GM23338 (cell line): ENCODE results near the gene UBE2G1. TPM values are rescaled to one million over a fixed set of nuclear protein-coding genes. Genes with fewer than 3 reads are reported as not detected.
A peak's percentile ranks its signal among the peaks of the same experiment; 100 is the strongest.

Source experiments
- ATAC-seq: fragments of 200-7000 bp; cut with Tn5 transposase; 3 replicates; pipeline ENCODE4 v1.9.1; 2020
- DNase-seq: peaks from one replicate; pipeline ENCODE4 v3.0.0-alpha.2; 2015; ENCODE audit warnings: low spot score
- H2AFZ ChIP-seq: fragments of 200-600 bp; sonication (generic); 2 replicates; pipeline ENCODE4 v1.8.0; 2016; ENCODE audit warnings: antibody characterized with exemption, mild to moderate bottlenecking, moderate library complexity
- H3F3A ChIP-seq: fragments of 200-600 bp; sonication (generic); replicated peaks from 2 replicates; pipeline ENCODE4 v1.8.0; 2017; ENCODE audit warnings: antibody characterized with exemption, mixed run types, low read depth
- H3K27ac ChIP-seq: fragments of 200-600 bp; sonication (generic); 2 replicates; pipeline ENCODE4 v1.6.1; 2016; ENCODE audit warnings: low read depth
- H3K27me3 ChIP-seq: fragments of 200-600 bp; sonication (generic); 2 replicates; pipeline ENCODE4 v1.8.0; 2016; ENCODE audit warnings: mild to moderate bottlenecking, mixed run types, moderate library complexity; ENCODE audit not compliant: insufficient read depth
- H3K36me3 ChIP-seq: fragments of 200-600 bp; sonication (generic); 2 replicates; pipeline ENCODE4 v1.8.0; 2016; ENCODE audit warnings: mild to moderate bottlenecking; ENCODE audit not compliant: insufficient read depth
- H3K4me1 ChIP-seq: fragments of 200-600 bp; sonication (generic); 2 replicates; pipeline ENCODE4 v1.8.0; 2016; ENCODE audit warnings: mild to moderate bottlenecking, moderate library complexity; ENCODE audit not compliant: insufficient read depth
- H3K4me2 ChIP-seq: fragments of 200-600 bp; sonication (generic); 2 replicates; pipeline ENCODE4 v1.7.1; 2017; ENCODE audit warnings: mixed run types
- H3K4me3 ChIP-seq: fragments of 200-600 bp; sonication (generic); 2 replicates; pipeline ENCODE4 v1.6.1; 2016; ENCODE audit warnings: mixed run types
- H3K79me2 ChIP-seq: fragments of 200-600 bp; sonication (generic); replicated peaks from 2 replicates; pipeline ENCODE4 v1.8.0; 2017; ENCODE audit warnings: mild to moderate bottlenecking; ENCODE audit not compliant: insufficient read depth
- H3K9me2 ChIP-seq: fragments of 200-600 bp; sonication (generic); 2 replicates; pipeline ENCODE4 v1.8.0; 2017; ENCODE audit not compliant: insufficient read depth
- H4K20me1 ChIP-seq: fragments of 200-600 bp; sonication (generic); replicated peaks from 2 replicates; pipeline ENCODE4 v1.8.0; 2017; ENCODE audit warnings: mild to moderate bottlenecking; ENCODE audit not compliant: insufficient read depth
- H3K27ac Mint-ChIP-seq: 2 replicates; pipeline ENCODE4 v1.8.0; 2020; ENCODE audit warnings: inconsistent platforms, mild to moderate bottlenecking, moderate library complexity, mixed read lengths
- H3K27me3 Mint-ChIP-seq: 3 replicates; pipeline ENCODE4 v1.8.0; 2022; ENCODE audit warnings: low read depth, mild to moderate bottlenecking, moderate library complexity, mixed read lengths, inconsistent platforms; ENCODE audit not compliant: insufficient read depth, poor library complexity
- H3K36me3 Mint-ChIP-seq: 3 replicates; pipeline ENCODE4 v1.8.0; 2021; ENCODE audit warnings: low read depth, mild to moderate bottlenecking, inconsistent platforms, moderate library complexity, mixed read lengths
- H3K4me1 Mint-ChIP-seq: 3 replicates; pipeline ENCODE4 v1.8.0; 2020; ENCODE audit warnings: mild to moderate bottlenecking, inconsistent platforms, mixed read lengths
- H3K4me3 Mint-ChIP-seq: 3 replicates; pipeline ENCODE4 v1.8.0; 2021; ENCODE audit warnings: moderate library complexity, mild to moderate bottlenecking, inconsistent platforms, mixed read lengths
- H3K9me3 Mint-ChIP-seq: 3 replicates; pipeline ENCODE4 v1.8.0; 2020; ENCODE audit warnings: moderate library complexity, mild to moderate bottlenecking, inconsistent platforms, mixed read lengths
- CREB1 ChIP-seq: fragments of 250-450 bp; sonication (Bioruptor Pico); IDR thresholded peaks from 2 replicates; pipeline ENCODE4 v1.5.0; 2020; ENCODE audit warnings: low read depth, mild to moderate bottlenecking, moderate library complexity
- ETS1 ChIP-seq: IDR thresholded peaks from 2 replicates; pipeline ENCODE4 v1.6.1; 2016; ENCODE audit warnings: antibody characterized with exemption
- EZH2 ChIP-seq: fragments of 200-600 bp; sonication (generic); IDR thresholded peaks from one replicate; pipeline ENCODE4 v1.8.0; 2017; ENCODE audit warnings: antibody characterized with exemption, mild to moderate bottlenecking, low read depth; ENCODE audit not compliant: unreplicated experiment
- POLR2AphosphoS5 ChIP-seq: IDR thresholded peaks from 2 replicates; pipeline ENCODE4 v1.6.1; 2016; ENCODE audit warnings: antibody characterized with exemption, low read depth
- ZNF331 ChIP-seq: fragments of 250-450 bp; sonication (Bioruptor Pico); IDR thresholded peaks from 2 replicates; pipeline ENCODE4 v1.5.0; 2020; ENCODE audit warnings: low read depth, mild to moderate bottlenecking, moderate library complexity
- ZNF462 ChIP-seq: fragments of 250-450 bp; sonication (Bioruptor Pico); IDR thresholded peaks from 2 replicates; pipeline ENCODE4 v1.5.0; 2020; ENCODE audit warnings: mild to moderate bottlenecking, moderate library complexity
- polyA plus RNA-seq: library from polyadenylated mRNA; unstranded; fragments of >200 nt; fragmentation: Nextera tagmentation; extraction: Ambion mirVana; gene quantifications from 2 replicates; pipeline ENCODE4 v1.2.1, GENCODE V29; 2016
- total RNA-seq: library from RNA; depleted of rRNA; stranded (reverse); fragments of >200 nt; shearing (Covaris generic); gene quantifications from 2 replicates; pipeline ENCODE4 v1.2.3, GENCODE V29; 2014

UBE2G1 gene
- total and polyA plus RNA-seq, 2 experiments from 2014 or later, result 71.9 to 145 TPM

GRCh38 chr17:4393806-4394205 is 27.3 kb upstream of the UBE2G1 start (continued):
- TF ChIP-seq ZNF462 (CRISPR knock-in tag) (no peak), ZNF331 (CRISPR knock-in tag) (no peak), EZH2 (no peak), CREB1 (CRISPR knock-in tag) (no peak), ETS1 (no peak)

GRCh38 chr17:4389079-4389478 is 22.6 kb upstream of the UBE2G1 start:
- Histone ChIP-seq H3K27me3 (no peaks in the 10 kb centered on the region), H2AFZ (peak overlapping the region; percentile 60), H3K79me2 (no peaks in the 10 kb centered on the region), H3K36me3 (no peaks in the 10 kb centered on the region), H3K27ac (peak overlapping the region; percentile 88), H3K4me3 (no peak overlapping the region), H4K20me1 (no peaks in the 10 kb centered on the region), H3K9me2 (no peaks in the 10 kb centered on the region), H3F3A (0 out of 2 replicates have a peak, but pooled peaks cover 2% of the 10 kb centered on the region), H3K4me1 (peaks cover 14% of the 10 kb centered on the region), H3K4me2 (0 out of 2 replicates have a peak overlapping the region, but pooled peaks have one; percentile 30)
- Mint-ChIP-seq H3K4me1 (peaks cover 11% of the 10 kb centered on the region), H3K36me3 (no peaks in the 10 kb centered on the region; the same call in 2 of the 3 replicates), H3K4me3 (no peak overlapping the region), H3K27ac (peak overlapping the region; percentile 89), H3K27me3 (peaks cover 6% of the 10 kb centered on the region), H3K9me3 (no peaks in the 10 kb centered on the region; the same call in 2 of the 3 replicates)
- no peak for TF ChIP-seq ETS1
- TF ChIP-seq POLR2AphosphoS5, result peak; percentile 36; the same call in 1 of the 2 replicates
- ATAC-seq (peak; percentile 96), DNase-seq (peak; percentile 69)
